Lung (tissue), 12 donors: ENCODE results near the gene TIMM8B. TPM values are rescaled to one million over a fixed set of nuclear protein-coding genes. Genes with fewer than 3 reads are reported as not detected.
"Not testable (repeated sequence)": the region's sequence is repeated elsewhere in the genome, so short reads cannot be mapped to it uniquely, and the experiment has no call there.

Source experiments
- ATAC-seq: fragments of 200-7000 bp; cut with Tn5 transposase; one replicate; pipeline ENCODE4 v1.9.1; 2020; ENCODE audit warnings: moderate number of reproducible peaks; ENCODE audit not compliant: insufficient read depth, low FRiP score
- DNase-seq, 3 donors: peaks; one replicate each; pipeline ENCODE4 v3.0.0-alpha.2; 2013 to 2017
- H3K27ac ChIP-seq, 2 donors: one replicate each; pipeline ENCODE4 v1.5.1; 2013; ENCODE audit warnings: mild to moderate bottlenecking in 2 of 2, moderate library complexity in 2 of 2, control low read depth in 1 of 2, inconsistent platforms in 1 of 2, low read depth in 1 of 2, low read length in 1 of 2
- H3K27me3 ChIP-seq, 3 donors: one replicate each; pipeline ENCODE4 v1.5.1; 2013; ENCODE audit warnings: low read length in 2 of 3; ENCODE audit not compliant: control insufficient read depth in 3 of 3, insufficient read depth in 3 of 3
- H3K36me3 ChIP-seq, 4 donors: one replicate each; pipeline ENCODE4 v1.5.1; 2013; ENCODE audit warnings: low read length in 4 of 4, mild to moderate bottlenecking in 1 of 4, moderate library complexity in 1 of 4; ENCODE audit not compliant: control insufficient read depth in 4 of 4, insufficient read depth in 4 of 4
- H3K4me1 ChIP-seq, 5 donors: one replicate each; pipeline ENCODE4 v1.5.1; 2013; ENCODE audit warnings: low read length in 5 of 5, mild to moderate bottlenecking in 2 of 5, moderate library complexity in 1 of 5; ENCODE audit not compliant: control insufficient read depth in 5 of 5, insufficient read depth in 5 of 5
- H3K4me3 ChIP-seq: one replicate; pipeline ENCODE4 v1.5.1; 2013; ENCODE audit warnings: mild to moderate bottlenecking, control low read depth, moderate library complexity
- H3K9ac ChIP-seq, 2 donors: one replicate each; pipeline ENCODE4 v1.5.1; 2013; ENCODE audit warnings: low read length in 2 of 2, control low read depth in 1 of 2; ENCODE audit not compliant: insufficient read depth in 1 of 2
- H3K9me3 ChIP-seq, 4 donors: one replicate each; pipeline ENCODE4 v1.5.1; 2013; ENCODE audit warnings: low read length in 3 of 4, mild to moderate bottlenecking in 1 of 4, moderate library complexity in 1 of 4; ENCODE audit not compliant: control insufficient read depth in 4 of 4, insufficient read depth in 3 of 4
- CTCF ChIP-seq: IDR thresholded peaks from 2 replicates; pipeline ENCODE4 v1.5.1; 2012; ENCODE audit warnings: mild to moderate bottlenecking; ENCODE audit errors: control extremely low read depth, extremely low read depth
- WGBS, 2 donors: extraction: QIAGEN DNeasy Blood & Tissue Kit; methylation state at CpG; one replicate each; pipeline ENCODE4 v1.1.7; 2013; 5-methylcytosine and 5-hydroxymethylcytosine counted together
- polyA plus RNA-seq, 2 donors: library from polyadenylated mRNA; stranded (reverse); fragments of 200-250 nt; gene quantifications; one replicate each; pipeline ENCODE4 v1.2.1, GENCODE V29; 2013
- total RNA-seq, 2 donors: library from RNA; depleted of rRNA in 1 of 2; stranded (reverse); fragments of >200 nt in 1 of 2; gene quantifications; one replicate each; pipeline ENCODE4 v1.2.1, GENCODE V29; 2014 to 2021
- donor health status: control.
- donor health status: control.
- donor health status: Bipolar disorder and iron deficiency.
- donor health status: healthy.
- donor health status: DM: yes; HTN: yes; CAD: no.

The TIMM8B gene
- total and polyA plus RNA-seq, 4 donors, result 33.9 to 137 (median 86.0) TPM

GRCh38 chr11:112100462-112100861 lies 13.9 kb upstream of the TIMM8B start:
- no peak for TF ChIP-seq CTCF
- no peak overlapping the region for H3K27ac ChIP-seq
- no peak overlapping the region for H3K4me3 ChIP-seq
- H3K4me1 ChIP-seq, result peaks cover 0 to 2% (median 0%) of the 10 kb centered on the region in 5 donors
- H3K27me3 ChIP-seq, result no peaks in the 10 kb centered on the region
- no peaks in the 10 kb centered on the region for H3K9me3 ChIP-seq
- DNase-seq, result no peak
- 72 to 80% methylated on average over 2 of the region's 2 CpGs for WGBS, 2 donors
- H3K36me3 ChIP-seq, result peaks cover 0 to 11% (median under 1%) of the 10 kb centered on the region in 4 donors
- H3K9ac ChIP-seq, result no peak overlapping the region
- no peak for ATAC-seq

- no peak overlapping the region for H3K9ac ChIP-seq
- H3K9me3 ChIP-seq, result no peaks in the 10 kb centered on the region
- 85 to 93% methylated on average over 11 of the region's 11 CpGs for WGBS, 2 donors
- H3K4me1 ChIP-seq, result peaks cover 0 to 2% (median 0%) of the 10 kb centered on the region in 5 donors
- peaks cover 0 to 16% (median 5%) of the 10 kb centered on the region in 4 donors for H3K36me3 ChIP-seq
- DNase-seq (no peak), ATAC-seq (no peak)
- no peak overlapping the region for H3K4me3 ChIP-seq
- H3K27ac ChIP-seq, result no peak overlapping the region
- H3K27me3 ChIP-seq, result no peaks in the 10 kb centered on the region
- TF ChIP-seq CTCF, result no peak
Measured at GRCh38 chr11:112097734-112098528, 11.4 kb upstream of the TIMM8B start.

- Histone ChIP-seq H3K27me3 (no peaks in the 10 kb centered on the region), H3K36me3 (peaks cover 7 to 26% (median 10%) of the 10 kb centered on the region in 4 donors), H3K4me1 (peaks cover 0 to 2% (median 0%) of the 10 kb centered on the region in 5 donors), H3K9me3 (no peaks in the 10 kb centered on the region), H3K27ac (no peak overlapping the region), H3K4me3 (no peak overlapping the region), H3K9ac (no peak overlapping the region)
- DNase-seq, result no peak
- TF ChIP-seq CTCF, result no peak
- no peak for ATAC-seq
Measured at GRCh38 chr11:112096194-112096593, 9.6 kb upstream of the TIMM8B start.

- not testable (repeated sequence) for DNase-seq, H3K27ac ChIP-seq, H3K4me1 ChIP-seq, H3K9me3 ChIP-seq, H3K4me3 ChIP-seq, ATAC-seq, H3K9ac ChIP-seq, H3K27me3 ChIP-seq
- peaks cover 10 to 34% (median 17%) of the 10 kb centered on the region in 4 donors for H3K36me3 ChIP-seq
- WGBS, 2 donors, result 96 to 99% methylated on average over 2 of the region's 2 CpGs
Measured at GRCh38 chr11:112095302-112095701, 8.7 kb upstream of the TIMM8B start.
